Measurements from ENCODE around the gene MC1R. TPM values are rescaled to one million over a fixed set of nuclear protein-coding genes. Genes with fewer than 3 reads are reported as not detected.

MC1R gene
- total RNA-seq, 1 donor: 8.1 TPM

- DNase-seq (ENCODE audit: low read depth): no peak
Observed at GRCh38 chr16:89898201-89898967, 20.3 kb upstream of the MC1R start.

DNA sequence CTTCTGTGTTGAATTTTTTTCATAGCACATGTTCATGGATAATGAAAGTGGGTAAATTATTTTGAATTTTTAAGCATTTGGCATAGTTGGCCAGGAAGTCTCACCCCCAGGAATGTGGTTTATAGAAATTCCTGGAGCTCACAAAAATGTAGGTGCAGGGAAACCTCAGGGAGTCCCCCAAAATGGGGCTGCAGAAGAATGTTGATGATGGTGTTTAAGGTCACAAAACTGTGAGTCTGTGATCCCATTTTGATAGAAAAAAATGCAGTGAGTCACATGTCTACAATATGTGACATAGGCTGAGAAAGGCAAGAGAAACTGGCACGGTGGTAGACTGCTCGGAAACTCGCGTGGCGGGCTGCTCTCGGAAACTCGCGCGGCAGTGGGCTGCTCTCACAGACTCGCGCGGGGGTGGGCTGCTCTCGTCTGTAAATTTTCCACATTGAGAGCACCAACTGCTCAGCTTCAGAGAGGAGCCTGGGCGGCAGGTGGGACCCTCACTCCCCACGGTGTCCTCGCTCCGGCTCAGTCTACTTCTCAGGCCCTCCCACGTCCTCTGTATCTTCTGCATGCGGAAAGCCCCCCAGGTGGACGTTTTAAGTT is 18.7 kb upstream of the MC1R start:
- no peak for DNase-seq (ENCODE audit: low read depth)
- no peak for TF ChIP-seq CTCF (IDR thresholded peaks at IDR 0.05; ENCODE audit: insufficient read depth, low read length)
- H3K4me3 ChIP-seq (ENCODE audit: low read depth, low read length): no peak overlapping the region

More at GRCh38 chr16:89898201-89898967, 20.3 kb upstream of the MC1R start:
- no peak overlapping the region for H3K4me3 ChIP-seq (ENCODE audit: low read depth, low read length)
- TF ChIP-seq CTCF (IDR thresholded peaks at IDR 0.05; ENCODE audit: insufficient read depth, low read length): no peak

DNA sequence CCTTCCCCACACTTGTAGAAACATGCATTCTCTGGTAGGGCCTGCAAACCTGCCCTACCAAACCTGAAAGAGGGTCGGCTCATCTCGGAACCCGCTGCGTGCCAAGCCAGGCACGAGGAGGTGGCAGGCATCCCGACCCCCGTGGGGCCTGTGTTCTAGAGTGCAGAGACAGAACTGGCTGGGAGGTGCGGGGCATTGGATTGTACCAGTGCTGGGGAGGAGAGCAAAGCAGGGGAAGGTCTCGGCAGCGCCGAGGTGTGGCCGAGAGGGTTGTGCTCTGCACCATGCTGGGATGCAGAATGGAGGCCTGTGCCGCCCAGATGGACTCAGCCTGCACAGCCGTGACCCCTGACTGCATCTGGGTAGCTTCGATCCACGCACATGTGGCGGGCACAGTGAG is 17.8 kb upstream of the MC1R start:
- TF ChIP-seq CTCF (IDR thresholded peaks at IDR 0.05; ENCODE audit: insufficient read depth, low read length): no peak
- no peak for DNase-seq (ENCODE audit: low read depth)
- no peak overlapping the region for H3K4me3 ChIP-seq (ENCODE audit: low read depth, low read length)

- no peak for TF ChIP-seq CTCF (IDR thresholded peaks at IDR 0.05; ENCODE audit: insufficient read depth, low read length)
- no peak for DNase-seq (ENCODE audit: low read depth)
- H3K4me3 ChIP-seq (ENCODE audit: low read depth, low read length): no peak overlapping the region
Observed at GRCh38 chr16:89902980-89903379, 15.7 kb upstream of the MC1R start.

GRCh38 chr16:89903908-89904515 is 14.7 kb upstream of the MC1R start:
- DNase-seq (ENCODE audit: low read depth): no peak
- TF ChIP-seq CTCF (IDR thresholded peaks at IDR 0.05; ENCODE audit: insufficient read depth, low read length): no peak
- no peak overlapping the region for H3K4me3 ChIP-seq (ENCODE audit: low read depth, low read length)

DNA sequence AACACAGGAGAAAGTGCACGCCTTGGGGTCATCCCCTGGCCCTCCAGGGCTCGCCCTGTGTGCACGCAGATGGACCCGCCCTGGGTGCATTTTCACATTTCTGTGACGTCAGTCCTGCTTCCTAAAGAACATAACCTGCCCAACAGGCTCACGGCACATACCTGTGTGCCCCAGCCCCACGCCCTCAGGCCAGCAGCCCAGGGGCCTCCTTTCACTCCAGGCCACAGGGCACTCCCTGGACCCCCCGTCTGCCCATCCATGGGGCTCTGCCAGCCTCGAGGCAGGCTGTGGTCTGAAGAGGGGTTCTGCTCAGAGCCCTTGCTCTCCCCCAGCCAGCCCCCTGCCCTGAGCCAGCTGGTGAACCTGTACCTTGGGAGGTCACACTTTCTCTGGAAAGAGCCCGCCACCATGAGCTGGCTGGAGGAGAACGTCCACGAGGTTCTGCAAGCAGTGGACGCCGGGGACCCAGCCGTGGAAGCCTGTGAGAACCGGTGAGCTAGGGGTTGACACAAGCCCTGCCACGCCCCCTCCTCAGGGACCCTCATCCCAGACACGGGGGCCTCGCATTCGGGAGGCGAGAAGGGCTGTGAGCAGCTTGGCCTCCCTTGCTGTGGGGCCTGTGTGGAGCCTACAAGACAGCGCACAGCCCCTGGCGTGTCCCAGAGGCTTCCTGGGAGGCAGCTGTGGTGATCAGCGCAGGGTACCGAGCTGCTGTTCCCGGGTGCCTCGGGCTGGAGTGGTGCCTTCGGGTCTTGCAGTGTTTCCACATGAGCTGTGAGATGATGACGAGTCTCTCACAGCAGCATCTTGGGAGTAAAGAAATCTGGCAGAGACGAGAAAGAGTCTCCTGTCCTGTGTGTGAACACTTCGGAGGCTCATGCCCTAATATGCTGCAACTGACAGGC is 13.8 kb upstream of the MC1R start:
- no peak for DNase-seq (ENCODE audit: low read depth)
- no peak for TF ChIP-seq CTCF (IDR thresholded peaks at IDR 0.05; ENCODE audit: insufficient read depth, low read length)
- no peak overlapping the region for H3K4me3 ChIP-seq (ENCODE audit: low read depth, low read length)
